HG03025 (cell line): ENCODE measurements around the gene COBL.

Experiments used
- ATAC-seq: cut with Tn5 transposase; IDR thresholded peaks from one replicate; pipeline ENCODE4 v1.9.1; 2021; ENCODE audit warnings: mild to moderate bottlenecking, moderate library complexity; ENCODE audit not compliant: unreplicated experiment, low FRiP score

Gene COBL

DNA sequence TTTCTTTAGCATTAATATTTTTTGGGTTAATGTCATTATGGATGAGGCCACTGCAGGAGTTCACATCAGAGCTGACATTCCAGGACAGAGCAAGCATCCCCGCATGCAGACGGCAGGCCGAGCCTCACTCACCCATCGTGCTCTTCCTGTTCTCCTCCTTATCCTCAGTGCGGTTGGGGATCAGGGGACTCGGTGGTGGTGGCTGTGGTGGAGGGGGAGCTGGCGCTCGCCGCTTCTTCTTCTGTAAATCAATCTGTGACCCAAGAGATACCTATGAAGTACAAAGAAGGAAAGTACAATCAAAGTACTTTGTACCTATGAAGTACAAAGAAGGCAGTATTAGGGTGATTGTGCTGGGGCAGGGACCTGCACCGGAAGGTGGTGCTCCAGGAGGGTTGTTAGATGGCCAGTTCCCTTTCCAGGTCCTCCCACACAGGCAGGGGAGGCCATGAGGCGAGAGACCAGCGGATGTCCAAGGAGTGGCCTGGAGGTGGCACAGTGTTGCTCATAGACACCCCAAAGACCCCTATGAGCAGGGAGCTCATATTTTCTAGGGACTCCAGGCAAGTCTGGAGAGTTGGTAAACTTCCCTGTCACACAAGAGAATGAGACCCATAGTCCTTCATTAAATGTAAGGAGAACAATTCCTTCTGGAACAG lies 231.4 kb downstream of the COBL start:
- no peak for ATAC-seq

GRCh38 chr7:51084121-51084520 lies 232.5 kb downstream of the COBL start:
- no peak for ATAC-seq

- ATAC-seq: no peak
Measured at GRCh38 chr7:51082940-51083533, 233.6 kb downstream of the COBL start.

DNA sequence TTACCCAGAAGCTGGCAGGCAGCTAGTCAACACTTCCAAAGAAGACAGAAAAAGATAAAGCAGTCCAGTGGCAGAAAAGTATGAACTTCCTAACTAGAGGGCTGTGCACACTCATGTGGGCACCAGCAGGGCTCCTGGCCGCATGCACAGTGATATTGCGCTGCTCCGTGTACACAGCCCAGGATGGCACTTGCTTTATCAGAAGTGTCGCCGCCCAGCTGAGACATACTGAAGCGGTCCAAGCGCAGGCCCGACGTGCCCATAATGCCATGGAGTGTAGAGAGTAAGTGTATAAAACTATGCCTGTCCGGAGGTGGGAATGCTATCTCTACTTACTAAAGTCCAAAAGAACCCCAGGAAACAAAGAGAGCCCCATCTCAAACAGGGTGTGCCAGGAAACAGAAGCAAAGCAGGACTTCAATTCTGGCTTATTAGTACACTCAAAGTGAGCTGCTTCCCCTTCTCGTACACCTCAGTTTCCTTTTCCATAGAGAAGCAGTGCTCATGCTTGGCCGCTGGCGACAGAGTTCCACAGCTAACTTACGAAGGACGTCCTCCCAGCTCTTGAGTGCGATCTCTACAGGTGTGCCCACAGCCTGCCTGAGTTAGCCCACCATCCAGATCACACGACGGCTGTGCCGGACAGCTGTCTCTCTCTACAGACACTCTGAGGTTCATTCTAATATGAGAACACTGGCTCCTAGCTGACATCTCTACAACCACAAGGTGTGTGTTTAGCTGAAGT lies 234.3 kb downstream of the COBL start:
- ATAC-seq: no peak

GRCh38 chr7:51081270-51081890 lies 235.2 kb downstream of the COBL start:
- ATAC-seq: no peak

- ATAC-seq: no peak
Measured at GRCh38 chr7:51080622-51081269, 235.9 kb downstream of the COBL start.

DNA sequence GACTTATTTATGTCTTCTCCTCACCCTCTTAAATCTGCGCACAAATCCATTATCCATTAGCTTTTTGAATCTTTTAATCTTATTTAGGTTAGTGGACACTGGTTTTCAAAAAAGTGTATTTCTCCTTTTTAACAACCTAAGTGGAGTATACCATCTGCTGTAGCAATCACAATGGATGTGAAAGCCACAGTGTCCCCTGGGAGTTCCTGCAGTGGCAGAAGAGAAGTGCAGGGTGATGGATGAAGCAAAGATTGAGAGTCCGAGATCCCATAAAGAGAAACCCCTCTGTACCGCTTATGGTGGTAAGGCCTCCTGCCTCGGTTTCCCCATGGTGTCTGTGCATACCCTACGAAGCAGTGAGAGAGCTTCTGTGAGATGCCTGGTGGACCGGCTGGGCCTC lies 236.4 kb downstream of the COBL start:
- ATAC-seq: no peak

- no peak for ATAC-seq
Measured at GRCh38 chr7:51079494-51079893, 237.1 kb downstream of the COBL start.

GRCh38 chr7:51078653-51079052 lies 238.0 kb downstream of the COBL start:
- no peak for ATAC-seq

DNA sequence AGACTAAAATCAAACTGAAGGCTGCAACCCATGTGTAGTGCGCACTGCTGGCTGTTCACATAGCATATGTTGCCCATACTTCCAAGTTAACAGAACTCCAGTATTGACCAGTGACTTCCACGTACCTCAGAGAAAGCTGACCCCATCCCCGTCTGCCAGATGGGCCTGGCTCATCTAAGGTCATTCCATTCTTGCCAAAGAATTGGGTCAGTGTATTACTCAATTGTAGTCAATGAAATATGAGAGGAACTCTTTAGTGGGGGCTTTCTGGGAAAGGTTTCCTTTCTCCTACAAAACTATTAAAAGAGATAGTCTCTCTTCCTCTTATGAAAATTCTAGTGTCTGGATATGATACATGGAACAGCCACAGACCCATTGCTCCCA lies 238.6 kb downstream of the COBL start:
- no peak for ATAC-seq

DNA sequence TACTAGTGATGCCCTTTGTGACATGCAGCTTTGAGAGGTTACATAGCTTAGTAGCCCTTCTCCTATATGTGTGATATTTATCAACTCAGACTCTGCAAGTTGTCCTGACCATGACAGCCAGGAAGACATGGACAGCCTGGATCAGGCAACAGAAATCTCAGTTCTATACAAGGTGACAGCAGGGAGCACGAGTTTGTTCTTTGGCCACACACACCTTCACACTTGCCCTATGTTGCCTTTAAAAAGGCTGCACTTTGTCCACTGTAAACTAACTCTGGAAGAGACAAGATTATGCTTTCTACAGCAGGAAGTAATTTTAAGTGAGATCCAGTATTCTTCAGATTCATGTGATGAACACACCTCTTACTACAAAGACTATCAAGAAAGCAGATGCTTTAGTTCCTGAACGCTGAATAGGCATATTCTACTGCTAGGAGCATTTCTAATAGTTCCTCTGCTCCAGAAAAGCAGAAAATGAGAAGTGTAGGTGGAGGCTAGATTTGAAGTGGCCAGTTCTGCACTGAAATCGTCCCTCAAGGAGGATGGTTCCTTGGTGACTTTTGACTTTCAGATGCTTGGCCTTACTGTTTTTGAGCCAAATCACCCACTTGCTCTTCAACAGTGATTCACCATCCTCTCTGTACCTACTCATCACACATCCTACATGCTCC lies 239.2 kb downstream of the COBL start:
- ATAC-seq: no peak

DNA sequence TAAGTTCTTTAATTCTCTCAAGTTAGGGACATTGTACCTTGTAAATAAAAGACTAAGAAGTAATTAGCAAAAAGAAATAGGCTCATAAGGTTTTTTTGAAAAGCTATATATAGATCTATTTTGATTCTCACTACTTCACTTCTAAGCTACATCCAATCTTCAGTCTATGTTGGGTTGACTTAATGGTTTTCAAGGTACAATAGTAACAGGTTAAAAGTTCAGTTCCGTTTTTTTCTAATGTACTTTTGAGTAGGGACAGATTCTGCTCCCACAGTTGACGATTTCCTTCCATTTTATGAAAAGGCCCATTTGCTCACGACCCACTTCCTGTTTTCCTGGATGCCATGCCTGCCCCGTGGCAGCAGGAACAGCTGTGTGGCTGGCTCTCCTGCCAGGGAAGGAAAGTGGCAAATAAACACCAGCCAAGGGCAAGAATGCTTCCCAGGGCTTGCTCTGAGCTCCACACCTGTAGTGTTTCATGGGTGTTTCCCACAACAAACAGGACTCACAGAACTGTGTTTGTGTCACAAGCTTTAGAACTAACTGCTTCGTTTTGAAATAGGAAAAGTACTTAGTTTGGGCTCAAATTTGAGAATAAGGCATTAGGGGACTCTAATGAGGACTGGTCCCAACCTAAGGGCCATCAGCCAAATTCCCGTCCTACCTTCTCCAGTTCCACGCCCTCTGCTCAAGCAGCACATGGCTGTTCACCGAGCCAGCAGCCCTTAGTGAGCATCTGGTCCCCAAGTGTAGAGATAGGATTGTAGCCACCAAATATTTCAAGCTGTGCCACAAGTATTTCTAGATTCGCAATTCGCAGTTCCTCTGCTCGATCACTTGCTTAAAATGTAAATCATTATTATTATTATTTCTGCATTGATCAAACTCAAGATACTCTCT lies 240.7 kb downstream of the COBL start:
- no peak for ATAC-seq

GRCh38 chr7:51073171-51073570 lies 243.4 kb downstream of the COBL start:
- ATAC-seq: no peak

DNA sequence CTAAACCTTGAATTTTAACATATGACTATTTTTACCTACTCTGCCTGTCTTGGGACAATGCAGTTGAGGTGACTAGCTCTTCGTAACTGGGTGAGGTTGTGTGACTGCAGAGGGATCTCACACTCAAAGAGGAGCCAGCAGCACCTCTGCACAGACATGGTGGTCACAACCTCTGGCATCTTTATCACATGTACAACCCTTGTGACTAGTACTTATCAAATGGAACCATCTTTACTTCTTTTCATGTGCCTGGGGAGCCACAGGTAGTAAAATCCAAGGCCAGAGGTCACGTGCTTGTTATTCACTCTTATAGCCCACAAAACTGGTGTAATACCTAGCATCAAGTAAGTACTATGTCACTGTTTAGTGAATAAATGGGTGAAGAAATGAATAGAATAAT lies 244.3 kb downstream of the COBL start:
- no peak for ATAC-seq

- no peak for ATAC-seq
Measured at GRCh38 chr7:51071427-51071826, 245.2 kb downstream of the COBL start.

GRCh38 chr7:51070151-51070550 lies 246.5 kb downstream of the COBL start:
- ATAC-seq: no peak

DNA sequence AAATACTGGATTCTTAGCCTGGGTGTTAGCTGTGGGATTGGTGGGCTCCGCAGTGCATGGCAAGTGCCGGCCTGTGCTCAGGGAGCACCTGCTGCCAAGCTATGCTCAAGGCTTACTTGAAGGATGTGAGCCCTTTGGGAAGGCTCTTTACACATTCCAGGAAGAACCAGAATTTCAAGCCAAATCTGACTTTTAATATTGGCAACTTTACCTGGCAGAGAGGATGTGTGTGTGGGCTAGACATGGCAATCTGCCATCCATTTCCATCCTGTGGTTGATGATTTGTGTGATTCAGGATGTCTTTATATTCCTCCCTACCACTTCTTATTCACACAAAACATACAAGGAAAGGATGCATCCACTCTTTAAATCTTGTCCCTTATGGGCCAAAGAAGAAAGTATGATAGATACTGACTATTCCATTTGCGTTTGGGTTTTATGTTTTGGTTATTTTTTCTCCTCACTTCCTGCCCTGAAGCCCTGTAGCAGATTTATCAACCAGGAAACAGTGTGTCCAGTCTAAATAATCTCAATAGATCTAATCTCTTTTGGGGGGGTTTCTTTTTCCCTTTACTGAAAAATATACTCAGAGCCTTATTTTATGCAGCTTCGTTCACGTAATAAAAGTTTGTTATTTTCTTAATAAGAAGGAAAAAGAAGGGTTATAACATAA lies 247.1 kb downstream of the COBL start:
- no peak for ATAC-seq

- ATAC-seq: no peak
Measured at GRCh38 chr7:51068401-51068800, 248.2 kb downstream of the COBL start.

- ATAC-seq: no peak
Measured at GRCh38 chr7:51067757-51068156, 248.9 kb downstream of the COBL start.
